HG03469 (cell line): Measurements from ENCODE around the gene OPRL1.

ENCODE experiments used
- ATAC-seq: cut with Tn5 transposase; IDR thresholded peaks from one replicate; pipeline ENCODE4 v1.9.1; 2021; ENCODE audit warnings: mild to moderate bottlenecking, moderate library complexity, moderate number of reproducible peaks; ENCODE audit not compliant: unreplicated experiment

Gene OPRL1

GRCh38 chr20:64101731-64102621 is 22.1 kb downstream of the OPRL1 start:
- no peak for ATAC-seq

DNA sequence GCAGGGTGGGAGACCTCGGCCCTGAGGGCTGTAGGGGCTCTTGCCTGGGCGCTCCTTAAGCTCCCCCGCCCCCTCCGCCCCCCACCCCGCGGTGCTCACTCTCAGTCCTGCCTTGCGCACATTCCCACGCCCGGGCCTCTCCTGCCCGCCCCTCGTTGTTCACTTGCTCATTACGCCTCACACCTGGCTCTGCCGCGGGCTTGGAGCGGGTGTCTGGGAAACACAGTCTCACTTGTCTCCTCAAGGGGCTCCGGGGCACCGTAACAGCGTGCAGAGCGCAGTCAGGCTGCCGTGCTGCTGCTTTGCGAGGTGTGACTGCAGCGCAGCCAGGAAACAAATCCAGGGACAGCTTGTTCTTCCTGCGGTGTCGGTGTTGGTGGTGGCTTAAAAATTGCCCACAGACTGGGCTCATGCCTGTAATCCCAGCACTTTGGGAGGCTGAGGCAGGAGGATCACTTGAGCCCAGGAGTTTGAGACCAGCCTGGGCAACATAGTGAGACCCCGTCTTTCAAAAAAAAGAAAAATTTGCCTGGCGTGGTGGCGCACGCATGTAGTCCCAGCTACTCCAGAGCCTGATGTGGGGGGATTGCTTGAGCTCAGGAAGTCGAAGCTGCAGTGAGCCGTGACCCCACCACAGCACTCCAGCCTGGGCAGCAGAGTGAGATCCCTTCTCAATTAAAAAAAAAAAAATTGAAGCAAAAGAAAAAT is 22.9 kb downstream of the OPRL1 start:
- no peak for ATAC-seq

GRCh38 chr20:64103871-64104666 is 24.2 kb downstream of the OPRL1 start:
- no peak for ATAC-seq

GRCh38 chr20:64104667-64105451 is 25.0 kb downstream of the OPRL1 start:
- ATAC-seq = no peak

DNA sequence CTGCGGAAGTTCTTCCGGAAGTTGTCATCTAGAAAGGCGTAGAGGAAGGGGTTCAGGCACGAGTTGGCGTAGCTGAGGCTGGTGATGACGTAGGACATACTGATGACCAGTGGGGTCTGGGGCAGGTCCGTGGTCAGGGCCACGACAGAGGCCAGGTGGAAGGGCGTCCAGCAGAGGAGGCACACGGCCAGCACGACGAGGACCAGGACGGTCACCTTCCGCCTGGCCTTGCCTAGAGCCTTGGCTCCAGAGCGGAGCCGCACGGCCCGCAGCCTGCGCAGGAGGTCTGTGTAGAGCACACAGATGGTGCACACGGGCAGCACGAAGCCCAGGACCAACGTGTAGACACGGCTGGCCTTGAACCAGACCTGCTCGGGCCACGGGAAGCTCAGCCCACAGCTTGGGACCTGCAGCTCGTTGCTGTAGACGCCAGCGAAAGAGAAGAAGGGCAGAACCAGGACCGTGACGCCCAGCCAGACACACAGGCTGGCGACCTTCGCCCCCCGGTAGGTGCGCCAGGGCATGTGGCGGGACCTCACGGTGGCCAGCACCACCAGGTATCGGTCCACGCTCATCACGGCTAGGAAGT is 26.1 kb downstream of the OPRL1 start:
- no peak for ATAC-seq

- no peak for ATAC-seq
Observed at GRCh38 chr20:64106435-64106961, 26.6 kb downstream of the OPRL1 start.

DNA sequence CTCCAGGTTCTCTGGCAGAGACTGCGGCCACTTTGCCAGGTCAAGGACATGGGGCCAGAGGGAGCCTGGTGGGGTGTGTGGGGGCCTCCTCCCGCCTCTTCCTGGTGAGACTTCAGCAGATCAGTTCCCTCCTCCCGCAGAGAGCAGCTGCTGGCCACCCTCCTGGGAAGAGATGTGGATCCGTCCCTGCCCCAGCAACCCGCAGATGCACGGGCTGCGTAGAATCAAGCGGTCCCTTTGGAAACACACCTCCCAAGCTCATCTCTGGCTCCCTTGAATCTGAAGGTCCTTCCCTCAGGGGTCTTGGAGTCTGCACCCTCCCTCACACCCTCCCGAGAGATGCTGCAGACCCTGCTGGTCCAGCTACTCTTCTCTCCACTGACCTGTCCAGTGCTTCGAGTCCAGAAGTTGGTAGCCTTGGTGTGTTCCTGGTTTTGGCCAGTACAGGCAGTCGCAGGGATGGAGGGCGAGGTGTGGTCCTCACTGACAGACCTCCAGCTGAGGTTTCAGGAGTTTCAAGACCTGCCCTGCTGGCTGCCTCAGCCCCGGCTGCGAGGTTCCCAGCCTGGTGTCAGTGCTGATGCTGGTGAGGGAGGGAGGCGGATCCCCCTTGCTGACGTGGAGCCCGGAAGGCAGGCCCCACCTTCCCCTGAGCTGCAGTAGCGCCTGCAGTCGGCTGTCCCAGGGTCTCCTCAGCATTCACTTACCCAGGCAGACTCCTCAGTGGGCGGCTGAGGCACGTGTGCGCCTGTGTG is 27.3 kb downstream of the OPRL1 start, which contains the start of gene NPBWR2:
Gene NPBWR2, minus strand, starts transcription at position 585 of the 755 bp plus-strand sequence. CDS start 734 bp downstream, outside the sequence.
- ATAC-seq = no peak

GRCh38 chr20:64107736-64108457 is 28.0 kb downstream of the OPRL1 start:
- ATAC-seq = no peak

DNA sequence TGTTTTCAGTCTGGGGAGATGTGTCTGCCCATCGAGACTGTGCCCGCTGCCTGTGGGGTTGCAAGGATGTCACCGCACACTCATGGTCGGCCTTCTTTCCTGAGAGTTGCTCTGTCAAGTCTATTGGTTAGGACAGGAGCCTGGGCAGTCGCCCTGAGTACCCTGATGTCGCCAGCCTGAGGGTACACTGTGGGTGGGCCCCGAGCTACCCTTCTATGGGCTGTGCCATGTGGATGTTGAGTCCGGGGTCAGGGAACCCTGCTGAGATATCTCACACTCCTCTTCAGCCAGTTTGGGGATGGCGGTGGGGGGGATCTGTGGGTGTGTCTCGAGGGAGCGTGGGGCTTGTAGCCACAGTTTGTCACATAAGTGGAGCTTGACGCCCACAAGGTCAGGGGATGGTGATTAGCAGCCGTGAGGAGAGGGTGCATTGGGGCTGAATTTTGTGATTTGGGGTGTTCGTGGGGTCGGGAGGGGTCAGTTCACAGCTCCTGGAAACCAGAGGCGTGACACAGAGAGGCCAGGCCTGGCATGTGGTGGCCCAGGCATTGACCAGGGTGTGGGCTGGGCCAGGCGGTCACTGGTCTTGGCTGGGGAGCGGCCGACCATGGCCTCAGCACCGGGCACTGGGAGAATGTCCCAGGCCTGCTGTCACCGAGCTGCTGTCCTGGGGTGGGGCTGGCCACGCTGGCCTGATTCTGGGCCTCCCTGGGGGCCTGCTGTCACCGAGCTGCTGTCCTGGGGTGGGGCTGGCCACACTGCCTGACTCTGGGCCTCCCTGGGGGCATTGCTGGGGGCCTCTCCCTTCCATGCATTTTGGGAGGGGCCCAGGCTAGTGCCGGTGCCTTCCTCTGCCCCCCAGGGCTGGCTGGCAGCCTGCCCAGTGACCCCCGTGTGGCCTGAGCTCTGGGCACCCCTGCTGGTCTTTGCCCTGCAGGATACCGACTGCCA is 29.1 kb downstream of the OPRL1 start:
- ATAC-seq = no peak

DNA sequence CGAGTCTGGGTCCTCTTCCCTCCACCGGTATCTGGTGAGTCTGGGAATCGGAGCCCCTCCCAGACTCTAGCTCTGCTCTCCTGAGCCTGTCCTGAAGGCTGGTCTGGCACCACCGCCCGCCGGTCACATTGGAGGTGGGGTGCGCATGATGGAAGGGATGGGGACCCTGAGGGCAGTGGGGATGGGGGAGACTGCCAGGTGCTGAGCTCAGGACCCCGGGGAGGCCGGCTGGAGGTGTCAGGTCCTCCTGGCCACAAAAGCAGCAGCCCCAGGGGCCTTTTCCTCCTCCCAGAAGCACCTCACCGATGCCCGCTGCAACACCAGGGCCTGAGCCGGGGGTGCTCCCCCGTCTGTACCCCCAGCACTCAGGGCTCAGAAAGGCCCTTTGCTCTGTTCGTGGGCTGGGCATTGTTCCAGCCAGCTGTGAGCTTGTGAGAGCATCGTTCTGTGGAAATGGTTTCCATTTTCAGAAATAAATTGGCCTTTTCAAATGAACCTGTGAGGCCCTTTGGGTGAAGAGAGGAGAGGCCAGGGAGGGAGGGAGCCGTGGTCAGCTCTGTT is 30.0 kb downstream of the OPRL1 start:
- ATAC-seq = no peak

DNA sequence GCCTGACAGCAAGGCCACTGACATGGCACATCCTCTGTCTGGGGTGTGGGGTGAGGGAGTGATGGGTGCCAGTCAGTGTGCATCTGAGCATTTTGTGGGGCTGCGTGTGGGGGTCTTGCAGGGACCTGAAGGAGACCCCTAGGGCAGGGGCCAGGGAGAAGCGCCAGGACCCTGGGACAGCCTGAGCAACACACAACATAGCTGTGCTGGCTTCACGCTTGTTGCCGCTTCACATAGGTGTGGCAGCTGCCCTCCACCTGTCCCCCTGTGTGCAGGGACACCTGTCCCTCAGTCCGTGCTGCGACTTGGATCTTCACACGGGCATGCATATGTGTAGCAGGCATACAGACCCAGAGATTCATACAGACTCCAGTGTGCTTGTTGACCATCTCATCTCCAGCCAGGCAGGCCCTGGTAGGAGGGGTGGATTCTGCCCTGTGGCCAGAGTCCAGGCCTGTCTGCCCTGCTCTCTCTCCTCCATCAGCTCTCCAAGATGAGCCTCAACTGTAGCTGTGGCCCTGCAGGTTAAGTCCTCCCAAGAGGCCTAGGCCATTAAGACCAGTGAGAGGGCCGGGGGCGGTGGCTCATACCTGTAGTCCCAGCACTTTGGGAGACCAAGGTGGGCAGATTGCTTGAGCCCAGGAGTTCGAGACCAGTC is 30.7 kb downstream of the OPRL1 start:
- ATAC-seq = no peak

DNA sequence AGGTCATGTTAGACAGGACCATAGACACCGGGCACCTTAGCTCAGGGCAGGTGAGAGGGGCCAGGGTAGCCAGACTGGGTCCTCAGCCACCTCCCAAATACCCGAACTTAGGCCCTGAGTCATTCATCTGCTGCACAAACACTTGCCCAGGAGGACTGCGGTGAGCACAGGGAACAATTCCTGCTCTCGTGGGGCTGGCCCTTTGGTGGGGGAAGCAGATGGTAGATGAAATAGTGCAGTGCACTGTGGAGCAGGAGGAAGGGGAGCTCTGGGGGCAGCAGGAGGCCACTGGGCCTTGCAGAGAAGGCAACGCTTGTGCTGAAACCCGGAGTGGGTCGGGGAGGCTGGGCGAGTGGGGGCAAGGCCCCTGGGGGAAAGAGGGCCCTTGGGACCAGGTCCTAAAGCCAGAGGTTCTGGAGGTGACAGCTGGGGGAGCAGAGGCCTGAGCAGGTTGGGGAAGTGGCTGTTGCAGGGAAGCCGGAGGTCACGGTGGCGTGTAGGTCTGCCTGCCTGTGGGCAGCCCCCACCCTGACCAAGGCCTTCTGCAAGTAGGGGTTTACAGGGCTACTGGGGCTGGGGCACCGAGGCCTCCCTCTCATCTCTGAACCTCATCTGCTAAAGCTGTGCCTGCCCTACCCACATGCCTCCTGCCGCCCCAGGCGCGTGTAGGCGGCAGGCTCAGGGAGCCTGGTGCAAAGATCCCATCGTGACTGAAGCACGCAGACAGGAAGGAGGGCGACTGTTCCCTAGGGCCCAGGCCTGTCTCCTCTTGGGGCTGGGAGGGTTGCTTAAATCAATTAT is 32.2 kb downstream of the OPRL1 start:
- no peak for ATAC-seq

DNA sequence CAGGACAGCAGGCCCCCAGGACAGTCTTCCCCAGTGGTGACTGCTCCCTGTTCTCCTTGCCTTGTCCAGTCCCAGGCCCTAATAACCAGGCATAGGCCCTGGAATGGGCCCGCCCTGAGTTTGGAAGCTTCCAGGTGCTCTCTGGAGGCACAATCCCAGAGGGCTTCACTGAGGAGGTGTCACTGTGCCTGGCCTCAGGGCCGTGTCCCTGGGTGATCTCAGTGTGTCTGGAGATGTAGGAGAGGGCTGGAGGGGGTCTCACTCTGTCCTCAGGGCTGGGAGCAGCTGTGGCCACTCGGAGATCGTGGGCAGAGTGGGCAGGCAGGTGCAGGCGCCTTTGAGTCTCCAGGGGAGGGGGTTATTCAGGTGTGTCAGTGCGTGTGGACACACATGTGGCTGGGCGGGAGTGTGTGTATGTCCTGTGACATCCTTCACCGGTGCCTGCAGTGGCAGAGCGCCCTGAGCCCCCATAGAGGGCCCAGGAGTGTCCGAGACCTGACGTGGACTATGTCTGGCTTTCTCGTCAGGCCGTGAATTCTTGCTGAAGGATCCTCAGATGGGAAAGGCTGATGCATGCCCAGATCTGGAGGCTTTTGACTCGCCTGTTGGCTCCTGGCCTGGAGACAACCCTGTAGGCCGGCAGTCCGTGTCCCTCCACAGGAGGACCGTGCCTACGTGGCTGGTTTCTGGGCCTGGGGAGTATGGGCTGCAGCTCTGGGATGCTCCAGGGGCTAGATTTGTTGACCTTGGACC is 33.0 kb downstream of the OPRL1 start:
- no peak for ATAC-seq

GRCh38 chr20:64113444-64113775 is 33.5 kb downstream of the OPRL1 start:
- no peak for ATAC-seq

DNA sequence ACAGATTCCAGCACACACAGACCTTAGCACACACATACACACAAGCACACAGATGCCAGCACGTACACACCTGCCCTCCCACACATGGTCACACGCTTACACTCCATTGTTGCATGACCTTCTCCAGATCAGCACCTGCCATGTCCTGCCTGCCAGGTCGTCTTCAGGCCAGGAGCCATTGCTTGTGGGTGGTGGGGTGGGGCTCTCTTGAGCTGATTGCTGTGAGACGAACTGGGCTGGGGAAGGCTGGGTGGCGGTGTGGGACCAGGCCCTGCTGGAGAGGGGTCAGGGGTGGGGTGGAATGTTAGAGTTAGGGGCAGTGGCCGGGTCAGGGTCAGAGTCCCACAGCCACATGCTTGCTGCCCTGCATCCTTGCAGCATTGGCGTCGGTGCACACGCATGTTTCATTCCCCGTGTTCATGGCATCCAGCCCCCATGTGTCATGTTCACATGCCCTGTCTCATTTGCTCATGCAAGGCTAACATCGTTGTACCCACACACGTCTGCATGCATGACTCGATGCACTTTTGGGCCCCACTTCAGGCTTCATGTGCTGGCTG is 34.0 kb downstream of the OPRL1 start:
- ATAC-seq = no peak
